Ovary (tissue), 9 donors: ENCODE data around the gene EEF1G. TPM values are rescaled to one million over a fixed set of nuclear protein-coding genes. Genes with fewer than 3 reads are reported as not detected.

ENCODE experiments used
- DNase-seq, 5 donors: peaks; one replicate each; pipeline ENCODE4 v3.0.0-alpha.2; 2019 to 2020
- H3K27ac ChIP-seq, 2 donors: fragments of 200-600 bp; one replicate each; pipeline versions ENCODE4 v1.5.1 to v1.8.0; 2019 to 2022
- H3K27me3 ChIP-seq: fragments of 200-600 bp; one replicate; pipeline ENCODE4 v1.8.0; 2022
- H3K36me3 ChIP-seq: fragments of 200-600 bp; sonication (generic); one replicate; pipeline ENCODE4 v1.5.1; 2019
- H3K4me1 ChIP-seq: one replicate; pipeline ENCODE4 v1.8.1; 2013; ENCODE audit warnings: mild to moderate bottlenecking, moderate library complexity; ENCODE audit not compliant: insufficient read depth
- H3K4me3 ChIP-seq: fragments of 200-600 bp; sonication (generic); one replicate; pipeline ENCODE4 v1.5.1; 2017
- H3K9me3 ChIP-seq, 2 donors: fragments of 200-600 bp in 1 of 2; sonication (generic) in 1 of 2; one replicate each; pipeline versions ENCODE4 v1.5.1 to v1.8.1; 2013 to 2019; ENCODE audit warnings: mild to moderate bottlenecking in 1 of 2, moderate library complexity in 1 of 2
- EP300 ChIP-seq: sonication (generic); formaldehyde crosslinking; IDR thresholded peaks from one replicate; pipeline ENCODE4 v1.6.1; 2017; ENCODE audit warnings: antibody characterized with exemption
- POLR2A ChIP-seq: fragments of 450-650 bp; IDR thresholded peaks from one replicate; pipeline ENCODE4 v1.6.1; 2017; ENCODE audit warnings: antibody characterized with exemption, mild to moderate bottlenecking, moderate library complexity
- WGBS, 3 donors: extraction: QIAGEN DNeasy Blood & Tissue Kit in 1 of 3; methylation state at CpG; one replicate each; pipeline versions ENCODE4 v1.1.5 to v1.1.7; 2013 to 2017; 5-methylcytosine and 5-hydroxymethylcytosine counted together
- intact Hi-C, 4 donors: fragments of 100-400 bp; cut with DNase I; formaldehyde crosslinking; loops; one replicate each; pipeline versions ENCODE4 v1.11.0 to v1.15.1; 2022 to 2023
- polyA plus RNA-seq, 2 donors: library from polyadenylated mRNA; stranded (reverse); fragments of 200-250 nt in 1 of 2; fragments of 350-450 nt in 1 of 2; fragmentation: Illumina TruSeq in 1 of 2; extraction: RNeasy Lipid Tissue Mini Kit (QIAGEN cat#74804) in 1 of 2; gene quantifications; one replicate each; pipeline ENCODE4 v1.2.3, GENCODE V29; 2013 to 2014
- total RNA-seq, 7 donors: library from RNA; depleted of rRNA in 2 of 7; stranded (reverse); fragments of >200 nt in 2 of 7; fragmentation: NEBNext Ultra II Directional in 3 of 7; extraction: Animal tissue kit (Norgen Biotek cat#: 25700) in 3 of 7; gene quantifications; one replicate each; pipeline versions ENCODE4 v1.1.0 to v1.2.4, GENCODE V29; 2016 to 2023
- TF ChIP-seq, protein P1 (sequence below), 3 donors: fragments of 450-650 bp in 2 of 3; fragments of 200-600 bp in 1 of 3; IDR thresholded peaks; one replicate each; pipeline versions ENCODE4 v1.5.1 to v1.8.0; 2016 to 2022; ENCODE audit warnings: antibody characterized with exemption in 3 of 3, mild to moderate bottlenecking in 1 of 3
- donor health status: DM: no; HTN: no; CAD: no; lungs with moderate emphysema.
- donor health status: DM: no; HTN: no; CAD: no.
- donor health status: Bipolar disorder and iron deficiency.
- donor health status: DM: yes; HTN: yes; CAD: no.
- donor health status: DM: no; HTN: no; CAD: no.
- donor health status: DM: yes; HTN: yes; CAD: no.

EEF1G gene
- total and polyA plus RNA-seq, 9 donors: 2,147 to 3,023 (median 2,476) TPM

DNA sequence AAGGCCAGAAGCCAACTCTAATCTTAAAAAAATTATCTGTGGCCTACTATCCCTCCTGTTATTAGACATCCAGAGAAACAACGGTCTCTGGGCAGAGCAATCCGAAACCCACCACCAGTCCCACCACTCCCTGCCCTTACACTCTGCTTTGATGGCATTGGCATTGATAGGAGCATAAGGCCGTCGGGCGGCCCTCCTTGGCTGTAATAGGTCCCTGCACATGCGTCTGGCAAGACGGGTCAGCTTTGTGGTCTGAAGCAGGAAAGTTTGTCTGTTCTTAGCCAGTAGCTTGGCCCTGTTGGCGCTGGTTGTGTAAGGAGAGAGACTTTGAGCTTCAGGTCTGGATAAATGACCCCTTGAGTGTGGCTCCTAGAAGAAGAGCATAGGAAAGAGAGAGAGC is 21.4 kb upstream of the EEF1G start:
- intact Hi-C loops: loop anchor here in 1 of 4 donors (10.0 kb wide), 1 partner anchor 100 kb away; no protein-coding TSS in a partner anchor
- Histone ChIP-seq H3K27me3 (no peaks in the 10 kb centered on the region), H3K4me3 (no peak overlapping the region), H3K36me3 (no peaks in the 10 kb centered on the region), H3K27ac (no peak overlapping the region), H3K9me3 (no peaks in the 10 kb centered on the region), H3K4me1 (peaks cover 8% of the 10 kb centered on the region)
- no peak for DNase-seq
- TF ChIP-seq POLR2A (no peak), EP300 (no peak)
- TF ChIP-seq, protein P1, sequence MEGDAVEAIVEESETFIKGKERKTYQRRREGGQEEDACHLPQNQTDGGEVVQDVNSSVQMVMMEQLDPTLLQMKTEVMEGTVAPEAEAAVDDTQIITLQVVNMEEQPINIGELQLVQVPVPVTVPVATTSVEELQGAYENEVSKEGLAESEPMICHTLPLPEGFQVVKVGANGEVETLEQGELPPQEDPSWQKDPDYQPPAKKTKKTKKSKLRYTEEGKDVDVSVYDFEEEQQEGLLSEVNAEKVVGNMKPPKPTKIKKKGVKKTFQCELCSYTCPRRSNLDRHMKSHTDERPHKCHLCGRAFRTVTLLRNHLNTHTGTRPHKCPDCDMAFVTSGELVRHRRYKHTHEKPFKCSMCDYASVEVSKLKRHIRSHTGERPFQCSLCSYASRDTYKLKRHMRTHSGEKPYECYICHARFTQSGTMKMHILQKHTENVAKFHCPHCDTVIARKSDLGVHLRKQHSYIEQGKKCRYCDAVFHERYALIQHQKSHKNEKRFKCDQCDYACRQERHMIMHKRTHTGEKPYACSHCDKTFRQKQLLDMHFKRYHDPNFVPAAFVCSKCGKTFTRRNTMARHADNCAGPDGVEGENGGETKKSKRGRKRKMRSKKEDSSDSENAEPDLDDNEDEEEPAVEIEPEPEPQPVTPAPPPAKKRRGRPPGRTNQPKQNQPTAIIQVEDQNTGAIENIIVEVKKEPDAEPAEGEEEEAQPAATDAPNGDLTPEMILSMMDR (IDR thresholded peaks at IDR 0.05): no peak
- WGBS, 3 donors: 73 to 87% (median 76%) methylated on average over 8 of the region's 8 CpGs

DNA sequence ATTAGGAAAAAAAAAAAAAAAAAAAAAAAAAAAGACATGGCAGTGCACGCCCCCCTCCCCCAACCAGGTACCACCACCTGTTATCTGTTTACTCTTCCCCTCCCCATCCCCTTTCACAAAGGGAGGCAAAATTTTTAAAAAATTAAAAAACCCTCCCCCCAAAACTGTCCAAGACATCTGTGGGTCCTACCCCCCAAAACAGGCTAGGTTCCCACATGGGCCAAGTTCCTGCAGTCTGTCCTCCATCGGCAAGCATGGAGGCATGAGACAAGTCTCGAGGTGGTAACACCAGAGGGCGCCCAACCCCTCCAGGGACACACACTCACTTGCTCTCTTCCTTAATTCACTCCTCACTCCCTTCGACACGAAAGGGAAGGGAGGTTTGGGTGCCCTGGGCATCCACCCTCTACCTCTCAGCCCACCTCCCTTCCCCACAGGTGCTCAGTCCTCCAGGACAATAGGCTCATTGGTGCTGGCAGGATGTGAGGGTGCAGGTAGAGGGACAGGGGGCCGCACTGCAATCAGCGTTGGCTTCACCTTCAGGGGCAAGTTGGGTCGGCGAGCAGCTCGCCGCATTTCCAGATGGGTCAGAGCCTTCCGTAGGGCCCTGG is 19.8 kb upstream of the EEF1G start:
- no peaks in the 10 kb centered on the region for H3K27me3 ChIP-seq
- H3K9me3 ChIP-seq: no peaks in the 10 kb centered on the region
- H3K27ac ChIP-seq: no peak overlapping the region
- peak; percentile 54 to 81 (median 73) for DNase-seq
- TF ChIP-seq, protein P1 (IDR thresholded peaks at IDR 0.05): no peak
- TF ChIP-seq POLR2A: no peak
- TF ChIP-seq EP300: no peak
- no peak overlapping the region for H3K4me3 ChIP-seq
- intact Hi-C loops: loop anchor here in 1 of 4 donors (10.0 kb wide), 1 partner anchor 101 kb away; no protein-coding TSS in a partner anchor
- H3K36me3 ChIP-seq: no peaks in the 10 kb centered on the region
- 51 to 58% (median 54%) methylated on average over 13 of the region's 13 CpGs for WGBS, 3 donors
- peaks cover 3% of the 10 kb centered on the region for H3K4me1 ChIP-seq

DNA sequence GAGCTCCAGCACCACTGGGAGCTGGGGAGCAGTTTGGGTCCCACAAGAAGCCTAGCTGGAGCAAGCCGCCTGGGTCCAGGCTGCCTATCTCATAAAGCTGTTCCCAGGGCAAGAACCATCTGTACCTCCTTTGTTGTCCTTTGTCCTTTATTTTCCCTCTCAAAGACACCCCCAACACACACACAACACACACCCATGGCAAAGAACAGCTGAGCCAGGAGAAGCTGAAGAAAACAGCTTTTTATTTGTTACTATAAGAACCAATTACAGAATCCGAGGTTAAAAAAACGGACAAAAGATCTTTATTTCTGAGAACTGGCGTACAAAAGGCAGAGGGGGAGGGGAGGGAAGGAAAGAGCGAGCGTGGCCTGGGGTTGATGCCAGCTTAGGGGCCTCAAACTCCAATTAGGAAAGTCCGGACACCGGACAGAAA is 19.3 kb upstream of the EEF1G start:
- Histone ChIP-seq H3K36me3 (no peaks in the 10 kb centered on the region), H3K4me3 (no peak overlapping the region), H3K27ac (no peak overlapping the region), H3K9me3 (no peaks in the 10 kb centered on the region), H3K4me1 (peaks cover 3% of the 10 kb centered on the region), H3K27me3 (no peaks in the 10 kb centered on the region)
- DNase-seq: peak in 1 of 5 donors; percentile 17
- intact Hi-C loops: loop anchor here in 1 of 4 donors (10.0 kb wide), 1 partner anchor 102 kb away; no protein-coding TSS in a partner anchor
- 63 to 73% (median 69%) methylated on average over 8 of the region's 8 CpGs for WGBS, 3 donors
- TF ChIP-seq, protein P1 (IDR thresholded peaks at IDR 0.05): no peak
- TF ChIP-seq POLR2A (no peak), EP300 (no peak)

DNA sequence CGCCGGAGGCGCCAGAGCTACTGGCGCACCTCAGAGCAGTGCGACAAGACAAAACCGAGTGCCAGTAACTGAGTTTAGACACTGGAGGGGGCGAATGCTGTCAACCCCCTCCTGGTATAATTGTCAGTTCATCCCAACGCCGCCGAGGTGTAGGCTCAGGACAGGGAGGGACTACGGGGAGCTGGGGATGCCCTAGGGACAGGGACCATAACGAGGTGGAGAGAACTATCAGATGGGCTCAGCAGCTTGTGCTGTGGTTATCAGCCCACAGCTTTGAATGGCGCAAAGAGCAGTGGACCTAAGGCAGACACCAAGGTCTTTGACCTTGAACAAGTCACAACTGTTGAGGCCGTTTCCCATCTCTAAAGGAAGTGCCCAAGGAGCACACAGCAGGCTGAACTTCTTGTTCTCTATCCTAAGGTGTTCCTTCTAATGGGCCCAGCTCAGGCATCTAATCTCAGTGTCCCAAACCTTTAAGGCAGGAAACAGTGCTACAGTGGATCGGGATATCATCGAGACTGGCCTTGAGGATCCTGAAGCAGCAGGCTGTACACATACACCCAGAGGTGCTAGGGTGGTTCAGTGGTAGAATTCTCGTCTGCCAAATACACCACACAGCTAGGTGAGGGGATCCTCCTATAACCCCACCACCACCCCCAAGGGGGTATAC is 18.6 kb upstream of the EEF1G start:
- H3K4me3 ChIP-seq: peak overlapping the region; percentile 86
- no peaks in the 10 kb centered on the region for H3K36me3 ChIP-seq
- peaks cover 3% of the 10 kb centered on the region for H3K4me1 ChIP-seq
- H3K27me3 ChIP-seq: no peaks in the 10 kb centered on the region
- no peaks in the 10 kb centered on the region for H3K9me3 ChIP-seq
- 4 to 8% (median 7%) methylated on average over 17 of the region's 17 CpGs for WGBS, 3 donors
- H3K27ac ChIP-seq: peak overlapping the region; percentile 80 to 88
- TF ChIP-seq EP300: no peak
- no peak for TF ChIP-seq POLR2A
- TF ChIP-seq, protein P1 (IDR thresholded peaks at IDR 0.05): no peak
- intact Hi-C loops: loop anchor here in 1 of 4 donors (10.0 kb wide), 1 partner anchor 103 kb away; no protein-coding TSS in a partner anchor
- DNase-seq: no peak
